GM18951 (cell line): ENCODE data around the gene SARM1.
"Not testable (repeated sequence)": the region's sequence is repeated elsewhere in the genome, so short reads cannot be mapped to it uniquely, and the experiment has no call there.

Source experiments
- POLR2A ChIP-seq: IDR thresholded peaks from 4 replicates; pipeline ENCODE4 v1.6.1; 2011; ENCODE audit warnings: mild to moderate bottlenecking; ENCODE audit not compliant: insufficient read length, insufficient read depth; ENCODE audit errors: extremely low read depth
- in situ Hi-C: fragments of 300-500 bp; cut with MboI; formaldehyde crosslinking; loops from one replicate; pipeline ENCODE4 v1.12.0; 2022; ENCODE audit warnings: low sequenced_read_pairs, mixed read lengths, inconsistent platforms; ENCODE audit not compliant: unreplicated experiment

The SARM1 gene

DNA sequence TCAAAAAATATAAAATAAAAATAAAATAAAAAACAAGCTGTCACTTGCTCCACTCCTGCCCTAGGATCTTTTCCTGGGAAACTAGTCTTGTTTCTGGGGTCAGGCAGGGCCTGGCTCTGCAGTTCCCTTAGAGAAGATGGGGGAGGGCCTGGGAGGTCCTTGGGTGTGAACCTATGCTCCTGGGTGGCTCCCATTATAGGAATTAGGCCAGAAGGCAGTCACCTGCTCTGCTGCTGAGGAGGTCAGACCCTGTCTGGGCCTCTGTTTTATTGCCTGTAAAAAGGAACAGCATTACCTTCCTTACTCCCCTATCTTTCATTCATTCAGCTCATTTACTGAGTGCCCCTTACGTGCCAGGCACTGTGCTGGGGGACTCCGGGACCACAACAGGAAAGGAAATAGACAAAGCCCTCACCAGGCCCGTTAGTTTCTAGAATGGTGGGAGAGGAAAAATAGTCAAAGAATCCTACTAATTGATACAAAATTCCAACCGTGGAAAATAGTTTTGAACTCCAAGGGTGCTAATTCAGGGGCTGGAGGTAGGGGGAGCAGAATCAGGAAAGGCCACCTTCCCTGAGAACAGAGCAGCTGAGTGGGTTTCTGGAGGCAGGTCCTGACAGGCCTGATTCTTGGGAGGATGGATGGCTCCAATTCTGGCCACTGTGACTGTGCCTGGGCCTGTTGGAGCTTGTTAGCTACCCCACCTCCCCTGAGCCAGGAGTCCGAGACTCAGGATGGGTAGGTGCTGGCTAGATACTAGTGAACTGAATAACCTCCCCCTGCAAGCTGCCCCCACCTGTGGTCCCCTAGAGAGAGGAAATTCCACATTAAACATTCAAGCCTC is 35.9 kb downstream of the SARM1 start:
- in situ Hi-C loops = no loop called here
- no peak for TF ChIP-seq POLR2A

DNA sequence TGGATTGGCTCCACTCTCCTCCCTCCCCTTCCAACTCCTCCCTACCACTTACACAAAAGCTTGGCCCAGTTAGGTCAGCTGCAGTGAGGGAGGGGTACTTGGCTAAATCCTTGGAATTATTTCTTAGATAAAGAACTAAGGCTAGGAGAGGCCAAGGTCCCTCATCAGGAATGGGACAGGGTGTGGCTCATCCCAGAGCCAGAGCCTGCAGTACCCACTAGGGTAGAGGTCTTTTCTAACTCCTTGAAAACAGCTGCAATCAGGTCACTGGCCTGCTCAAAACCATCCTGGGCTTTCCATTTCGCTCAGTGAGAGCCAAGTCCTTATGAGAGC is 36.4 kb downstream of the SARM1 start:
- in situ Hi-C loops = no loop called here
- TF ChIP-seq POLR2A = no peak

DNA sequence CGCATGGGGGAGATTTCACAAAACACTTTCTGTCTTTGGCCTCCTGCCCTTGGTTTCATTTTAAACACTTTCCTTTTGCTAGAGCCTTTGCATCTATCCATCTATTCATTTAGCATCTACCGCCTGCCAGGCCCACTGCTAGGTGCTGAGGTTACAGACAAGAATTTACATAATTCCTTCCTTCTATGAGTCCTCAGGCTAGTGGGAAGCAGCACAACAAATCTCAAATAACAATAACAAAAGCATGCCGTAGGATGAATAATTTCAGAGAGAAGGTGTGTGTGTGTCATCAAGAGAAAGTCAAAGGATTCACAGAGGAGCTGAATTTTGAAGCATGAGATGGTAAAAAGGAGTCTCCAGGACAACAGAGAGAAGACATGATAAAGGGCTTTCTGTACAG is 40.6 kb downstream of the SARM1 start:
- in situ Hi-C loops = no loop called here
- TF ChIP-seq POLR2A = no peak

DNA sequence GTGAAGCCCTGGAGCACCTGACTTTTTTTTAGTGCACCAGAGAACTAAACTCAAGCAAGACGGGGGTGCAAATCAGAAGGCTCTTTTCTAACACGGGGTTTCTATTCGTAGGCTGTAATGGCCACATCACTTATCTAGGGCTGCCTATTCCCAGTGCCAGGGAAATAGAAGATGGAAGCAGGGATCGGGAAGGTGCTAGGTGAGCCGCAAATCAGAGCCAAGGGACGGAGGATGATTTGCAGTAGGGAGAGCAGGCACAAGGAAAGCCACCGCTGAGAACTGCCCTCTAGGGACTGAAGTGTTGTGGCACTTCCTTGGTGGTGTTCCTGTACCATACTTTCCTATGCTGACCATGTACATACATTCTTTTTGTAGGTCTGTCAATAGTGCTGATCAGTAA is 42.3 kb downstream of the SARM1 start:
- in situ Hi-C loops = no loop called here
- no peak for TF ChIP-seq POLR2A

DNA sequence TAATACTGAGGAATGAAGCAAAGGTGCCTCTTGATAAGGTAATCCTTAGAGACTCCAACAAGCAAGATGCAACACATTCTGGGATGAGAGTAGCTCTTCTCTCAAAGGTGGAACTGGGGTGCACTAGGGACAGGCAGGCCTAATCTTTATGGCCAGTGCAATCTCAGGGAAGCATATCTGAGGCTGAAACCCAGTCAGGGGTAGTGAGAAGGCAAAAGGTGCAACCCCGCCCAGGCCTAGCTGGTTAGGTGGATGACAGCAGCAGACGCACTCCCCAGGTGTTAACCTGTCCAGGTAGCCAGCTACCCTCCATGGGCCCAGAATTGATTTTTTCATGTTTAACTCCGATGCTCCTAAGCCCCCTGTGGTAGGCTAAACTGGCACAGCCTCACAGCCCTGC is 44.4 kb downstream of the SARM1 start:
- in situ Hi-C loops = no loop called here
- TF ChIP-seq POLR2A = no peak

DNA sequence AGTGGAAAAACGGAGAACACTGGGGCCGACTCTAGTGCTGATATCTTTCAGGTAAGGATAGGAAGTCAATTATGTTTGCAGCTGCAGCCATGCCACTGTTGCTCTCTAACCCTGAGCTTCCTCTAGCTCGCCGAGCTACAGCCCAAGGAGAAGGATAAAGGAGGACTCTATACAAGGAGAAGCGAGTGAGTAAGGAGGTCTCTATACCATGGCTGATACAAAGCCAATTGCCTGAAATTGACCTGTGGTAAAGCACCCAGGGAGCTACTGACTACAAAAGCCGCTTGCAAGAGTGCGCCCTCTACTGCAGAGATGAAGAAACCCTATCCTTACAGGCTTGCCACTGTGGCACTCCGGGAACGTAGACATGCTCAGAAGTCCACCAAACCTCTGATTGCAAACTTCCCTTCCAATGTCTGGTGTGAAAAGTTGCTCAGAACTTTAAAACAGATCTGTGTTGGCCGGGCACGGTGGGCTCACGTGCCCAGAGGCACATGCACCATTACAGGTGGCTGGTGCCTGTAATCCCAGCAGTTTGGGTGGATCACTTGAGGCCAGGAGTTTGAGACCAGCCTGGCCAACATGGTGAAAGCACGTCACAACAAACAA is 45.3 kb downstream of the SARM1 start:
- in situ Hi-C loops = no loop called here
- TF ChIP-seq POLR2A = no peak

DNA sequence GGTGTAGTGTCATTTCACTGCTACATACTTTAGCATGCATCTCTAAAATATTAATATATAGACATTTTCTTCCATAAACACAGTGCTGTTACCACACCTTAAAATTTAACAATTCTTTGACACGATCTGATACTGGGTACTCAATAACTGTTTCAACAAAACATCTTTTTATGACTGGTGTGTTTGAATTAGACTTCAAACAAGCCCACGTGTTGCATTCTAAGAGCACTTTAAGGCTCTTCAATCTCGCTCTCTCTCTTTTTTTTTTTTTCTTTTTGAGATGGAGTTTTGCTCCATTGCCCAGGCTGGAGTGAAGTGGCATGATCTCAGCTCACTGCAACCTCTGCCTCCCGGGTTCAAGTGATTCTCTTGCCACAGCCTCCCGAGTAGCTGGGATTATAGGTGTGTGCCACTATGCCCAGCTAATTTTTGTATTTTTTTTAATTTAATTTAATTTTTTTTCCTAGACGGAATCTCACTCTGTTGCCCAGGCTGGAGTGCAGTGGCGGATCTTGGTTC is 50.4 kb downstream of the SARM1 start:
- in situ Hi-C loops = no loop called here
- TF ChIP-seq POLR2A = no peak

DNA sequence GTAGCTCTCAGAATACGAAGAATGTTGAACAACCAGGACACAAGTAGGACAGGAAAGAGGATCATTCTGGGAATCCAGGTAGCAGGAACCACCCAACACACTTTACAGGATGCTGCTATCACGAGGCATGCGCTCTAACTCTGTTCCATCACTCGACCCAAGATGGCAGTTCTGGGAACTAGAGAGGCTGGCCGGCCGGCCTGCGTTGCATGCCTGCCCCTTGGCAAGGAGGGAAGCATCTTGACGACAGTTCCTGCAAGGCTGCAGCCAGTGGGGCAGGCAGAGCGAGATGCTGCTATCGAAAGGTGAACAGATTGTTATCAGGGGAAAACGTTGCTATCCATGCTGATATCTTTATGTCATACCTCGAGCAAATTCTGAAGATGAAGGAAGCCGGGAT is 53.7 kb downstream of the SARM1 start:
- in situ Hi-C loops = no loop called here

DNA sequence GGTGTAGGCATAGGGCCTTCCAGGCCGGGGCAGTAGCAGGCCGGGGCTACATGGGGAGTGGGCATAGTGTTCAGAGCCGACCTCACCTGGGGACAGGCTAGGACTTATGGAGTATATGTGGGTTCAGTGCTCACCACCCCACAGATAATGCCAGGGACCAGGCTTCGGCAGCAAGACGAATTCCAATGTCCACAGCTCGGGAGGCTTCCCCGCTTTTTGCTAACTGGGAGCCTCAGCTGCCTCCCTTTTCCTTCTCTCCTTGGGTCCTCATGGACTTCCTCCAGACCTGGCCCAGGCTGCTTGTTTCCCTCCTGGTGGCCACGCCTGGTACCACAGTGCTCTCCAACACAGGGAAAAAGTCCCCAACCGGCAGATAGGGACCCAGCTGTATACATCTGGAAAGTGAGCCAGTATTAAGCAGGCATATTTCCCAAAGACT is 54.6 kb downstream of the SARM1 start:
- in situ Hi-C loops = no loop called here
- TF ChIP-seq POLR2A = no peak

More for the DNA sequence above, 53.7 kb downstream of the SARM1 start:
- TF ChIP-seq POLR2A = no peak

DNA sequence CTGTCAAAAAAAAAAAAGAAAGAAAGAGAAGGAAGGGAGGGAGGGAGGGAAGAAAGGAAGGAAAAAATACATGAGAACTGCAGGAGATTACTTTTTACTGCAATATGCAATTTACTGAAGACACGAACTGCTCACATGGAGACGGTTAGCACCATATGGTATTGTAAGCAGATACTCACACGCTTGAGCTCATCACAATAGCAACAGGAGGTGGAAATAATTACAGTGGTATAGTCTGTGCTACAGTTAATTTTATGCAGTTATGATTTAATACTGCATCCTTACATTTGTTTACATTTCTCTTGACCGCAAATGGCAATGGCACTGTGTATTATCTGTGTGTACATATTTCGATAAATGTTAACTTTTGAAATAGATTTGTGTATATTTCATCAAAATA is 55.9 kb downstream of the SARM1 start:
- no peak for TF ChIP-seq POLR2A
- in situ Hi-C loops = no loop called here

DNA sequence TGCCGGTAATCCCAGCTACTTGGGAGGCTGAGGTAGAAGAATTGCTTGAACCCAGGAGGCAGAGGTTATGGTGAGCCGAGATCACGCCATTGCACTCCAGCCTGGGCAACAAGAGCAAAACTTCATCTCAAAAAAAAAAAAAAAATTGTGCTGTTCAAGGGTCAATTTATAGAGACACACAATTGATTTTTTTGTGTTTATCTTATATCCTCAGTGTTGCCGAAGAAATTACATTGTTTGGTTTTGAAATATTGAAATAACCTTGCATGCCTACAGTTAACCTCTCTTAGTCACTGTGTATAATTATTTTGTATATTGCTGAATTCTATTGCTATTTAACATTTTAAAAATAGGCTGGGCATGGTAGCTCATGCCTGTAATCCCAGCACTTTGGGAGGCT is 56.5 kb downstream of the SARM1 start:
- in situ Hi-C loops = not testable (repeated sequence)

DNA sequence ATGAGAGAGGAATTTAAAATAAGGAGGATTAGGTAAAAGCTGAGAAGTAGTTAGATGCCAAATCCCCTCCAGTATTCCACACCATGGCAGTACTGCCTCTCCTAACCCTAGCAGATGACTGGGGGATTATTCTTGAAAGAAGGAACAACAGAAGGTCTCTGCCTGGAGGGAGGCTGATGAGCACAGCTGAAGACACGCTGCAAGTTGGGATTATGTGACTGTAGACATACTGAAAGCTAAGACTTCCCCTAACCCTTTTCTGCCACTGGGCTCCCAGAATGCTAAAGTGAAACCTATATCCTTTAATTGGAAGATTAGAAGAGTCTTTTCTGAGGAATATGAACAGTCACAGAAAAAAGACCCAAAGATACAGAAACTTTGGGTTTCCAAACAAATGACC is 62.2 kb downstream of the SARM1 start:
- no peak for TF ChIP-seq POLR2A
- in situ Hi-C loops = no loop called here

DNA sequence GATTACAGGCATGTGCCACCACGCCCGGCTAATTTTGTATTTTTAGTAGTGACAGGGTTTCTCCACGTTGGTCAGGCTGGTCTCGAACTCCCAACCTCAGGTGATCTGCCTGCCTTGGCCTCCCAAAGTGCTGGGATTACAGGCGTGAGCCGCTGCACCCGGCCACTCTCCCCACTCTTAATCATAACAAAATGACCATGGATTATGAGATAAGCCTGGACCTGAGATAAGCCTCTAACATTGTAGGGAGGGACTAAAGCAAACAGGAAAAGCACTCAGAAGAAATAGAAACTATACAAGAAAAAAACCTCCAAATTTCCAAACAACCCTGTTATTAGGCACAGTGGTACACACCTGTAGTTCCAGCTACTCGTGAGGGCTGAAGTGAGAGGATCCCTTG is 62.8 kb downstream of the SARM1 start:
- in situ Hi-C loops = not testable (repeated sequence)

DNA sequence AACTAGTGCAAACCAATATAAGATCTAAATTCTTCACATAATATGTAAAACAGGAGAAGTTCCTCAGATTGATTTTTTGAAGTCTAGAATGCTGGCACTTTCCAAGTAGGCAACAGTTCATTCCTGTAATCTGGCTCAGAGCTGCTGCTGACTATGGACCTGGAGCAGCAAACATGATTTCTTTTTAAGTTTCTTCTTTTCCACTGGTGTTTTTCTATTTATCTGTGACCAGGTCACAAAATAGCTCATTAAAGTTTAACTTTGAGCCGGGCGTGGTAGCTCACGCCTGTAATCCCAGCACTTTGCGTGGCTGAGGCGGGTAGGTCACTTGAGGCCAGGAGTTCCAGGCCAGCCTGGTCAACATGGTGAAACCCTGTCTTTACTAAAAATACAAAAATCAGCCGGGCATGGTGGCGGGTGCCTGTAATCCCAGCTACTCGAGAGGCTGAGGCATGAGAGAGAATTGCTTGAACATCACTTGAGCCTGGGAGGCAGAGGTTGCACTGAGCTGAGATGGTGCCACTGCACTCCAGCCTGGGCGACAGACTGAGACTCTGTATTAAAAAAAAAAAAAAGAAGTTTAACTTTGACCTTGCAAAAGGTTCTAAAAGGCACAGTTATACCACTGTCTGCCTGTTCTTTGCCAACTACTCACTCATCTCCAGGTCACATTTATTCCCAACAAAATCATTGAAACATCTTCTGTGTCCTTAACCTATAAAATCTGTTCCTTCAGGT is 72.6 kb downstream of the SARM1 start:
- in situ Hi-C loops = no loop called here
- no peak for TF ChIP-seq POLR2A
